ENCODE data around the gene ITGAL. TPM values are rescaled to one million over a fixed set of nuclear protein-coding genes. Genes with fewer than 3 reads are reported as not detected.

Gene ITGAL
- total RNA-seq, 6 experiments from 2014 or later: not detected

GRCh38 chr16:30434852-30435251, 37.7 kb upstream of the ITGAL start:
- DNase-seq: no peak
- no peak for TF ChIP-seq CTCF (IDR thresholded peaks at IDR 0.05)

GRCh38 chr16:30437511-30438046, 35.0 kb upstream of the ITGAL start:
- DNase-seq: no peak
- Mint-ChIP-seq H3K4me3 (no peak overlapping the region), H3K9me3 (no peaks in the 10 kb centered on the region), H3K27me3 (ENCODE audit: insufficient read depth) (peaks cover 9% of the 10 kb centered on the region), H3K27ac (no peak overlapping the region), H3K36me3 (ENCODE audit: low read depth) (no peaks in the 10 kb centered on the region), H3K4me1 (ENCODE audit: low read depth) (no peaks in the 10 kb centered on the region)
- no peak for TF ChIP-seq CTCF (IDR thresholded peaks at IDR 0.05)

More at GRCh38 chr16:30434852-30435251, 37.7 kb upstream of the ITGAL start:
- Mint-ChIP-seq H3K4me3 (no peak overlapping the region), H3K27ac (no peak overlapping the region), H3K27me3 (ENCODE audit: insufficient read depth) (peaks cover 12% of the 10 kb centered on the region), H3K9me3 (no peaks in the 10 kb centered on the region), H3K36me3 (ENCODE audit: low read depth) (no peaks in the 10 kb centered on the region), H3K4me1 (ENCODE audit: low read depth) (no peaks in the 10 kb centered on the region)

GRCh38 chr16:30438835-30439234, 33.7 kb upstream of the ITGAL start:
- H3K27me3 Mint-ChIP-seq (ENCODE audit: insufficient read depth): peaks cover 7% of the 10 kb centered on the region
- no peaks in the 10 kb centered on the region for H3K9me3 Mint-ChIP-seq
- no peak overlapping the region for H3K4me3 Mint-ChIP-seq
- peaks cover 7% of the 10 kb centered on the region; the same call in 1 of the 2 replicates for H3K4me1 Mint-ChIP-seq (ENCODE audit: low read depth)
- no peak overlapping the region for H3K27ac Mint-ChIP-seq
- peaks cover 10% of the 10 kb centered on the region for H3K36me3 Mint-ChIP-seq (ENCODE audit: low read depth)
- no peak for DNase-seq
- no peak for TF ChIP-seq CTCF (IDR thresholded peaks at IDR 0.05)

DNA sequence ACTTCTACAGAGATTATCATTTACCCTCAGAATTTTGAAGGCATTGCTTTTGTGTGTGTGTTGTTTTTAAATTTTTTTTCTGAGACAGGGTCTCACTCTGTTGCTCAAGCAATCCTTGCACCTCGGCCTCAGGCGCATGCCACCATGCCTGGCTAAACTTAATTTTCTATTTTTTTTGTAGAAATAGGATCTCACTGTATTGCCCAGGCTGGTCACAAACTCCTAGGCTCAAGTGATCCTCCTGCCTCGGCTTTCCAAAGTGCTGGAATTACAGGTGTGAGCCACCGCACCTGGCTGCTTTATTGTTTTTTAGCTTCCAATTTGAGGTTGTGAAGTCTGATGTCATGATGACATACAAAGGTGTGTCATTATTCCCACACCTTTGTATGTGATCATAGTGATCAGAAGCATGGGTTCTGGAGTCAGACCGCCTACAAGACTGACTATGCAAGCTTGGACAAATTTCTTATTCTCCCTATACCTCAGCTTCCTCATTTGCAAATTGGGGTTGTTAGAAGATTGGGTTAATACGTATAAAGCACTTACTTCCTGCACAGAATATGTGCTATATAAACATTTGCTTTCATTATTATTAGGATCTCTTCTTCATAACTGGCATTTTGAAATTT, 32.7 kb upstream of the ITGAL start:
- no peak for TF ChIP-seq CTCF (IDR thresholded peaks at IDR 0.05)
- no peaks in the 10 kb centered on the region for H3K9me3 Mint-ChIP-seq
- no peak overlapping the region for H3K4me3 Mint-ChIP-seq
- H3K27me3 Mint-ChIP-seq (ENCODE audit: insufficient read depth): peaks cover 7% of the 10 kb centered on the region
- H3K4me1 Mint-ChIP-seq (ENCODE audit: low read depth): peaks cover 12% of the 10 kb centered on the region
- DNase-seq: no peak
- H3K36me3 Mint-ChIP-seq (ENCODE audit: low read depth): peaks cover 16% of the 10 kb centered on the region
- no peak overlapping the region for H3K27ac Mint-ChIP-seq

DNA sequence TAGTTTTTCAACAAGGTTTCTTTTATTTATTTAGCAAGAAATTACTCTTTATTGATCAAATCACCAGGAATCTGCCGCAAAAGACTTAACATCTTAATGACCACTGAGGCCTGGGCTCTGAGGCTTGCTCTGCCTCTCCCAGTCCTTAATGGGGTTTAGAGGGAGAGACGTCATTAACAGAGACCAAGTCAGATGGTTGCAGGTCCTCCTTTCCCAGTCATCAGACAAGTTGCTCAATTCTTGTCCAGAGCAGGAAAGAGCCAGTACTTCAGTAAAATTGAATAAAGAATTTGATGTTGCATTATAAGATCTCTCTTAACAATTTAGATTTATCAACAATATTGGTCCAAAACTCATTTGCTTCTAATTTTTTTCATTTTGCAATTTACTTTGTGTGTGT, 28.9 kb upstream of the ITGAL start:
- Mint-ChIP-seq H3K27me3 (ENCODE audit: insufficient read depth) (peaks cover 2% of the 10 kb centered on the region), H3K27ac (no peak overlapping the region), H3K9me3 (peaks cover 4% of the 10 kb centered on the region)

More for the DNA sequence above, 28.9 kb upstream of the ITGAL start:
- TF ChIP-seq CTCF (IDR thresholded peaks at IDR 0.05): no peak
- peak overlapping the region; percentile 54 for H3K4me3 Mint-ChIP-seq
- H3K4me1 Mint-ChIP-seq (ENCODE audit: low read depth): peaks cover 23% of the 10 kb centered on the region
- peaks cover 27% of the 10 kb centered on the region for H3K36me3 Mint-ChIP-seq (ENCODE audit: low read depth)
- DNase-seq: no peak
